Lower leg skin (tissue), 4 donors: ENCODE measurements around the gene OR8D1. TPM values are rescaled to one million over a fixed set of nuclear protein-coding genes. Genes with fewer than 3 reads are reported as not detected.

Experiments used
- DNase-seq, 2 donors: peaks; one replicate each; pipeline ENCODE4 v3.0.0-alpha.2; 2019; ENCODE audit warnings: low spot score in 2 of 2
- H3K4me3 ChIP-seq: fragments of 200-600 bp; sonication (generic); 2 replicates; pipeline ENCODE4 v1.5.1; 2017; ENCODE audit warnings: mild to moderate bottlenecking, low read depth; ENCODE audit not compliant: poor library complexity, severe bottlenecking
- CTCF ChIP-seq, 3 donors: fragments of 450-650 bp; IDR thresholded peaks; one replicate each; pipeline ENCODE4 v1.5.1; 2016; ENCODE audit warnings: antibody characterized with exemption in 3 of 3, mild to moderate bottlenecking in 3 of 3, moderate library complexity in 2 of 3
- POLR2A ChIP-seq, 2 donors: fragments of 450-650 bp; IDR thresholded peaks; one replicate each; pipeline ENCODE4 v1.6.1; 2016 to 2017; ENCODE audit warnings: antibody characterized with exemption in 2 of 2, mild to moderate bottlenecking in 1 of 2, moderate library complexity in 1 of 2
- WGBS, 2 donors: methylation state at CpG; one replicate each; pipeline ENCODE4 v1.1.5; 2018; 5-methylcytosine and 5-hydroxymethylcytosine counted together
- intact Hi-C: fragments of 100-400 bp; cut with DNase I; formaldehyde crosslinking; loops from one replicate; pipeline ENCODE4 v1.15.0; 2023; ENCODE audit warnings: low total_unique reads
- total RNA-seq, 4 donors: library from RNA; depleted of rRNA; stranded (reverse); fragments of >200 nt; gene quantifications; one replicate each; pipeline ENCODE4 v1.1.0, GENCODE V29; 2016

OR8D1 gene
- total RNA-seq = not detected

DNA sequence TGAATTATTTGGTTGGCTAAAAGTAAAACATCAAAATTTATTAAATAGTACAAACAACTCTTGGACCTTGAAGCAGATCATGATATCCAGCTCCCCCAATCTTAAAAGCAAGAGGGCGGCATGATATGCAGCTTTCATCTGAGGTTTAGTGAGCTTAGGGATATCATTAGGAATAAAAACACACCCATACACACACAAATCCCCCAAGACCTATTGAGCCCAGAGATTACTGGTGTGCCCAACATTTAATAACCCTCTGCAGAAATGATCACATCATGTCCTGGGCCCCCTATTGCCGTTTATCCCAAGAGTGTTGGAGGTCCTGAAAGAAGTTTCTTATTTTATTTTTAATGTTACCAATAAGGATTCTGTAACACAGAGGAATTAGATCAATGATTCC, at the start of gene OR8D1:
Gene OR8D1, minus strand, starts transcription at position 101 of the 400 bp plus-strand sequence. CDS start 3,183 bp downstream, outside the sequence.
- intact Hi-C loops = no loop called here
- no peak for DNase-seq
- TF ChIP-seq POLR2A (IDR thresholded peaks at IDR 0.05) (no peak), CTCF (IDR thresholded peaks at IDR 0.05) (no peak)
- WGBS, 2 donors = 82 to 90% methylated on average over 2 of the region's 2 CpGs
- no peak within 1 kb of the TSS for H3K4me3 ChIP-seq

- DNase-seq = no peak
- no peak overlapping the region for H3K4me3 ChIP-seq
- TF ChIP-seq CTCF (IDR thresholded peaks at IDR 0.05) (no peak), POLR2A (IDR thresholded peaks at IDR 0.05) (no peak)
- 32 to 33% methylated on average over 2 of the region's 2 CpGs for WGBS, 2 donors
- intact Hi-C loops = no loop called here
Measured at GRCh38 chr11:124359566-124359965, 45.8 kb upstream of the OR8D1 start.

- 37 to 76% methylated on average over 3 of the region's 3 CpGs for WGBS, 2 donors
- no peak for DNase-seq
- H3K4me3 ChIP-seq = no peak overlapping the region
- intact Hi-C loops = no loop called here
- TF ChIP-seq POLR2A (IDR thresholded peaks at IDR 0.05) (no peak), CTCF (IDR thresholded peaks at IDR 0.05) (no peak)
Measured at GRCh38 chr11:124346311-124346955, 32.7 kb upstream of the OR8D1 start.

DNA sequence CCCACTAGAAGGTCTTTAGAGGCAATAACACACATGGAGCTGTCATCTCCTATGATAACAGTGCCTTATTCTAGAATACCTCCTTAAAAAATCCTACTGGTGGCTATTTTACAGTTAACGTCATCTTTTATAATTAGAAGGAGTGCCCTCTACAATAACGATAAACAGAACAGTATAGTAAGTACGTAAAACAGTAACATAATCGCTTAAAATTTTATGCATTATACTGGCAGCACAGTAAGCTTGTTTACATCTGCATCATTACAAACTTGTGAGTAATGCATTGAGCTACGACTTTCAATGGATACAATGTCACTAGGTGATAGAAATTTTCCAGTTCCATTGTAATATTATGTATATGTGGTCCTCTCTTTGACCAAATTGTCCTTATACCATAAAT, 30.6 kb upstream of the OR8D1 start:
- no peak overlapping the region for H3K4me3 ChIP-seq
- TF ChIP-seq POLR2A (IDR thresholded peaks at IDR 0.05) (no peak), CTCF (IDR thresholded peaks at IDR 0.05) (no peak)
- DNase-seq = no peak
- 84 to 89% methylated on average over 5 of the region's 5 CpGs for WGBS, 2 donors
- intact Hi-C loops = no loop called here

GRCh38 chr11:124340142-124340447, 26.3 kb upstream of the OR8D1 start:
- TF ChIP-seq CTCF (IDR thresholded peaks at IDR 0.05) (no peak), POLR2A (IDR thresholded peaks at IDR 0.05) (no peak)
- 74 to 75% methylated on average over 2 of the region's 2 CpGs for WGBS, 2 donors
- H3K4me3 ChIP-seq = no peak overlapping the region
- intact Hi-C loops = no loop called here
- DNase-seq = no peak
